Activated CD4-positive, alpha-beta T cell treated with anti-CD3 and anti-CD28 coated beads, Interleukin-2, amount 50 U/mL, for 16 hours (primary cell): ENCODE data around the gene NUTM2A.
"Not testable (repeated sequence)": the region's sequence is repeated elsewhere in the genome, so short reads cannot be mapped to it uniquely, and the experiment has no call there.

Source experiments
- DNase-seq: peaks from one replicate; pipeline ENCODE4 v3.0.0-alpha.2; 2020

Gene NUTM2A

DNA sequence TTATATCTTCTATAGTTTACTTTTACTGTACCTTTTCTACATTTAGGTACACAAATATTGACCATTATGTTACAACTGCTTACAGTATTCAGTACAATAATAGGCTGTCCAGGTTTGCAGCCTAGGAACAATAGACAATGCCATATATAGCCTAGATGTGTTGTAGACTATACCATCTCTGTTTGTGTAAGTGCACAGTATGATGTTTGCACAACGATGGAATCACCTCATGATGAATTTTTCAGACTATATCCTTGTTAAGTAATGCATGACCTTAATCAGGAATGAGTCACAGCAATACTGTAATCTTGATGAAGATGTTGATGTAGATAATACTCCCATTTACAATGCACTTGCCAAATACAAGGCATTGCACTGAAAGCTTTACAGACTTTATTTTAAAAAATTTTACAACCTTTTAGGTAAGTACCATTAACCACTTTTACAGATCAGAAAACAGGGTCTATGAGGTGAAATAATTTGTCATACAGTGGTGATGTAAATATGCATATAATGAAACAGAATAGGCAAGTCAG is 23.6 kb downstream of the NUTM2A start:
- DNase-seq, result not testable (repeated sequence)

DNA sequence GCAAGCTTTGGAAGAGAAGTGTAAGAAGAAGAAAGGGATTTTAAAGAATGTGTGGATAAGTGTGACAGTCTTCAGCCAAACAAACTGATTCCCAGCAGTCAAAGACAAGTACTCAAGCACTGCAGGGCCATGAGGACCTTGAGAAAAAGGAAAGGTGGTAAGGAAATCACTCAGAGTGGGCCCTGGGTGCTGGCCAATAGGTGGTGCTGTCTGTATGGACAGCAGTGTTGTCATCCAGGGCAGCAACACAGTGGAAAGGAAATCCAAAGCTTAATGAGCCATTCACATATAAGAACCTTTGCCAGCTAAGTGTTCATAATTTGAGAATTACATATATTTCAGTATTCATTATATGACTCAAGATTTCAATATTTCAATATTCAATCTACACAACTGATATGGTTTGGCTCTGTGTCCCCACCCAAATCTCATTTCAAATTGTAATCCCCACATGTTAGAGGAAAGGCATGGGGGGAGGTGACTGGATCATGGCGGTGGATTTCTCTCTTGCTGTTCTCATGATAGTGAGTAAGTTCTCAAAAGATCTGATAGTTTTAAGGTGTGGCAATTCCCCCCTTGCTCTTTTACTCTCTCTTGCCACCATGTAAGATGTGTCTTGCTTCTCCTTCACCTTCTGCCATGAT is 55.6 kb downstream of the NUTM2A start:
- DNase-seq, result not testable (repeated sequence)
